Measurements from ENCODE around the gene THAP10.
"Not testable (repeated sequence)": the region's sequence is repeated elsewhere in the genome, so short reads cannot be mapped to it uniquely, and the experiment has no call there.

The THAP10 gene

GRCh38 chr15:70892002-70892911 lies at the start of gene THAP10, which contains the start of gene LRRC49:
THAP10 (minus strand) TSS chr15:70892433; CDS start chr15:70892272, 161 bp downstream.
LRRC49 (plus strand) TSS chr15:70892826; CDS start chr15:70892895, 69 bp downstream.
- no peak for TF ChIP-seq CTCF (IDR thresholded peaks at IDR 0.05)
- peak within 1 kb of the TSS; percentile 15 to 85 for H3K27ac ChIP-seq
- peak within 1 kb of the TSS; percentile 93 for H3K4me3 ChIP-seq
- peak; percentile 90 for DNase-seq (ENCODE audit: low spot score)

- Histone ChIP-seq H3K27ac (no peak overlapping the region), H3K4me3 (no peak overlapping the region)
- no peak for TF ChIP-seq CTCF (IDR thresholded peaks at IDR 0.05)
- DNase-seq (ENCODE audit: low spot score) = no peak
Measured at GRCh38 chr15:70936326-70936725, 44.1 kb upstream of the THAP10 start.

GRCh38 chr15:70935631-70936030 lies 43.4 kb upstream of the THAP10 start:
- no peak for TF ChIP-seq CTCF (IDR thresholded peaks at IDR 0.05)
- no peak overlapping the region for H3K27ac ChIP-seq
- no peak overlapping the region for H3K4me3 ChIP-seq
- no peak for DNase-seq (ENCODE audit: low spot score)

GRCh38 chr15:70933411-70933810 lies 41.2 kb upstream of the THAP10 start:
- Histone ChIP-seq H3K27ac (no peak overlapping the region), H3K4me3 (no peak overlapping the region)
- no peak for DNase-seq (ENCODE audit: low spot score)
- TF ChIP-seq CTCF (IDR thresholded peaks at IDR 0.05) = no peak

GRCh38 chr15:70932397-70932796 lies 40.2 kb upstream of the THAP10 start:
- Histone ChIP-seq H3K27ac (no peak overlapping the region), H3K4me3 (no peak overlapping the region)
- DNase-seq (ENCODE audit: low spot score) = no peak
- TF ChIP-seq CTCF (IDR thresholded peaks at IDR 0.05) = no peak

GRCh38 chr15:70931821-70932220 lies 39.6 kb upstream of the THAP10 start:
- no peak for DNase-seq (ENCODE audit: low spot score)
- Histone ChIP-seq H3K4me3 (no peak overlapping the region), H3K27ac (no peak overlapping the region)
- no peak for TF ChIP-seq CTCF (IDR thresholded peaks at IDR 0.05)

- H3K27ac ChIP-seq; DNase-seq (ENCODE audit: low spot score); H3K4me3 ChIP-seq: not testable (repeated sequence)
Measured at GRCh38 chr15:70926914-70927313, 34.7 kb upstream of the THAP10 start.
